Measurements from ENCODE around the gene TCAF1. TPM values are rescaled to one million over a fixed set of nuclear protein-coding genes. Genes with fewer than 3 reads are reported as not detected.
"Not testable (repeated sequence)": the region's sequence is repeated elsewhere in the genome, so short reads cannot be mapped to it uniquely, and the experiment has no call there.

The TCAF1 gene
- total RNA-seq, 1 donor from 2014 or later, result 82.4 TPM

DNA sequence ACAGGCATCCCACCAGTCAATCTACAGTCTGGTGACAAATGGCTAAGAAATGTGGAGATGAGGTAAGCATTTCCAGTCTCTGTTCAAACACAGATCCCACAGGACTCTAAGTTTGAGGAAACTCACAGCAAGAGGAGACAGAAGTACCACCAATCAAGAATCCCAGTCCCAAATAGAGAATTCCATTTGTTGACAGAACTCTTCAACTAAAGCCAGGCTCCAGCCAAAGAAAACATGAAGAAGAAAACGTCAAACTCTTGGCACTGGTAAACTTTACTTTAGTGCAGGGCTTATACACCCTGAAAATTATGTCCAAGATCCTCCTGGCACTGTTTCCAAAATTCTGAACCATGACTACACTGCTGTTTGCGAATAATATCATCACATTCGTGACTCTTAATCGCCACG, 95.3 kb downstream of the TCAF1 start:
- not testable (repeated sequence) for H3K4me3 Mint-ChIP-seq (ENCODE audit: unreplicated experiment); H3K4me1 Mint-ChIP-seq (ENCODE audit: unreplicated experiment); DNase-seq (ENCODE audit: extremely low spot score, unreplicated experiment)

More for the DNA sequence above, 95.3 kb downstream of the TCAF1 start:
- H3K27ac Mint-ChIP-seq (ENCODE audit: unreplicated experiment); H3K36me3 Mint-ChIP-seq (ENCODE audit: unreplicated experiment); H3K27me3 Mint-ChIP-seq (ENCODE audit: unreplicated experiment); H3K9me3 Mint-ChIP-seq (ENCODE audit: unreplicated experiment): not testable (repeated sequence)

Other genes starting within 250 kb of the TCAF1 start
- 0.60 and 0.86 TPM in 2 replicates for gene CTAGE6, start 144.5 kb downstream of the TCAF1 start, total RNA-seq
- gene OR2F2, start 33.1 kb upstream of the TCAF1 start, total RNA-seq, result not detected in 2 replicates
- gene OR2F1, start 52.7 kb upstream of the TCAF1 start, total RNA-seq, result not detected in 2 replicates
- not detected in 2 replicates for gene OR6B1, start 98.1 kb upstream of the TCAF1 start, total RNA-seq
- not detected in 2 replicates for gene OR2A5, start 146.8 kb upstream of the TCAF1 start, total RNA-seq
- not detected in 2 replicates for gene OR2A25, start 167.6 kb upstream of the TCAF1 start, total RNA-seq
- not detected in 2 replicates for gene OR2A12, start 184.1 kb upstream of the TCAF1 start, total RNA-seq
- not detected in 2 replicates for gene OR2A2, start 207.4 kb upstream of the TCAF1 start, total RNA-seq
- not detected in 2 replicates for gene OR2A14, start 221.0 kb upstream of the TCAF1 start, total RNA-seq

Data from osteocyte (in vitro differentiated cells).